B cell (primary cell): ENCODE results near the gene ASB18. TPM values are rescaled to one million over a fixed set of nuclear protein-coding genes. Genes with fewer than 3 reads are reported as not detected.

ENCODE experiments used
- ATAC-seq: fragments of 200-7000 bp; cut with Tn5 transposase; one replicate; pipeline ENCODE4 v1.10.0; 2021; ENCODE audit warnings: low read depth, mild to moderate bottlenecking, moderate number of reproducible peaks, moderate library complexity
- CTCF ChIA-PET: fragments of 350-600 bp; sonication (Branson Sonifier 250); formaldehyde crosslinking; loops from one replicate; lab custom pipeline; 2021; ENCODE audit warnings: antibody characterized with exemption, inconsistent platforms; lab: Charles Lee
- POLR2A ChIA-PET: fragments of 350-600 bp; sonication (Branson Sonifier 250); formaldehyde crosslinking; loops from one replicate; lab custom pipeline; 2021; ENCODE audit warnings: antibody characterized with exemption; lab: Charles Lee
- DNase-seq: peaks from one replicate; pipeline ENCODE4 v3.0.0; 2013
- H2AFZ ChIP-seq: 2 replicates; pipeline ENCODE4 v1.6.1; 2012; ENCODE audit warnings: mild to moderate bottlenecking, low read depth, low read length; ENCODE audit not compliant: insufficient read depth, poor library complexity, severe bottlenecking
- H3K27ac ChIP-seq, 2 donors: 1 replicate in 1 of 2; 2 replicates in 1 of 2; pipeline ENCODE4 v1.5.1; 2012 to 2013; ENCODE audit warnings: low read length in 2 of 2, mild to moderate bottlenecking in 2 of 2, moderate library complexity in 1 of 2
- H3K27me3 ChIP-seq, 4 experiments: fragments of 200-600 bp in 1 of 4; sonication (generic) in 1 of 4; replicated peaks in 1 of 4; 1 replicate in 2 of 4; 2 replicates in 2 of 4; pipeline versions ENCODE4 v1.6.1 to v1.7.0; 2013 to 2016; ENCODE audit warnings: low read length in 3 of 4, mild to moderate bottlenecking in 2 of 4, mixed read lengths in 1 of 4, moderate library complexity in 1 of 4; ENCODE audit not compliant: insufficient read depth in 4 of 4, control insufficient read depth in 3 of 4; ENCODE audit errors: control extremely low read depth in 1 of 4
- H3K36me3 ChIP-seq, 2 experiments: replicated peaks in 1 of 2; 1 replicate in 1 of 2; 2 replicates in 1 of 2; pipeline versions ENCODE4 v1.6.1 to v1.7.1; 2013; ENCODE audit warnings: low read length in 1 of 2; ENCODE audit not compliant: insufficient read depth in 2 of 2, control insufficient read depth in 1 of 2; ENCODE audit errors: control extremely low read depth in 1 of 2, extremely low read depth in 1 of 2
- H3K4me1 ChIP-seq, 2 donors: fragments of 200-600 bp in 1 of 2; sonication (generic) in 1 of 2; 1 replicate in 1 of 2; 2 replicates in 1 of 2; pipeline versions ENCODE4 v1.5.1 to v1.6.1; 2013 to 2017; ENCODE audit warnings: low read length in 2 of 2; ENCODE audit not compliant: control insufficient read depth in 2 of 2, insufficient read depth in 2 of 2
- H3K4me2 ChIP-seq: replicated peaks from 2 replicates; pipeline ENCODE3; 2012; ENCODE audit warnings: mild to moderate bottlenecking, low read depth, low read length; ENCODE audit not compliant: poor library complexity, severe bottlenecking
- H3K4me3 ChIP-seq, 5 experiments: fragments of 200-600 bp in 1 of 5; sonication (generic) in 1 of 5; 1 replicate in 3 of 5; 2 replicates in 2 of 5; pipeline versions ENCODE4 v1.5.1 to v1.7.0; 2011 to 2016; ENCODE audit warnings: low read length in 4 of 5, mild to moderate bottlenecking in 4 of 5, low read depth in 2 of 5, control low read depth in 1 of 5, moderate library complexity in 1 of 5; ENCODE audit not compliant: insufficient read depth in 1 of 5; ENCODE audit errors: control extremely low read depth in 1 of 5, extremely low read depth in 1 of 5
- H3K79me2 ChIP-seq: fragments of 200-600 bp; sonication (generic); one replicate; pipeline ENCODE4 v1.6.0; 2016; ENCODE audit warnings: low read length; ENCODE audit not compliant: control insufficient read depth, insufficient read depth
- H3K9ac ChIP-seq: fragments of 200-600 bp; sonication (generic); 2 replicates; pipeline ENCODE4 v1.6.1; 2017; ENCODE audit warnings: mild to moderate bottlenecking, low read length, moderate library complexity
- H3K9me3 ChIP-seq, 3 donors: one replicate each; pipeline versions ENCODE4 v1.6.1 to v1.7.1; 2013; ENCODE audit warnings: low read length in 2 of 3; ENCODE audit not compliant: control insufficient read depth in 2 of 3, insufficient read depth in 1 of 3; ENCODE audit errors: control extremely low read depth in 1 of 3
- H4K20me1 ChIP-seq: 2 replicates; pipeline ENCODE4 v1.6.0; 2012; ENCODE audit warnings: mild to moderate bottlenecking, low read length; ENCODE audit not compliant: insufficient read depth, control insufficient read depth, poor library complexity, severe bottlenecking
- H3K27ac Mint-ChIP-seq: one replicate; pipeline ENCODE4 v1.8.0; 2021; ENCODE audit warnings: mixed read lengths
- H3K27me3 Mint-ChIP-seq: one replicate; pipeline ENCODE4 v1.8.0; 2021; ENCODE audit warnings: mixed read lengths
- H3K4me1 Mint-ChIP-seq: one replicate; pipeline ENCODE4 v1.8.0; 2021; ENCODE audit warnings: mixed read lengths
- H3K4me3 Mint-ChIP-seq: one replicate; pipeline ENCODE4 v1.8.0; 2021; ENCODE audit warnings: mixed read lengths
- H3K9me3 Mint-ChIP-seq: one replicate; pipeline ENCODE4 v1.8.0; 2022; ENCODE audit warnings: mixed read lengths; ENCODE audit not compliant: insufficient read depth
- EZH2 ChIP-seq: IDR thresholded peaks from 2 replicates; pipeline ENCODE4 v1.6.1; 2012; ENCODE audit warnings: borderline replicate concordance, low read depth, mild to moderate bottlenecking, moderate library complexity, low read length; ENCODE audit not compliant: insufficient read depth, poor library complexity, severe bottlenecking
- WGBS: methylation state at CpG from one replicate; pipeline ENCODE4 v1.1.5; 2013; ENCODE audit warnings: missing lambda C conversion rate; ENCODE audit not compliant: insufficient coverage; 5-methylcytosine and 5-hydroxymethylcytosine counted together
- intact Hi-C: fragments of 100-400 bp; cut with micrococcal nuclease; formaldehyde crosslinking; loops from one replicate; pipeline ENCODE4 v1.10.0; 2022
- polyA plus RNA-seq: library from polyadenylated mRNA; depleted of rRNA; stranded (reverse); fragments of >200 nt; gene quantifications from 2 replicates; pipeline ENCODE4 v1.2.3, GENCODE V29; 2012
- total RNA-seq, 2 donors: library from RNA; stranded (reverse); fragments of 120-200 nt in 1 of 2; gene quantifications; 1 replicate in 1 of 2; 2 replicates in 1 of 2; pipeline versions ENCODE4 v1.2.3 to v1.2.4, GENCODE V29; 2013 to 2022
- TF ChIP-seq, protein P1 (sequence below): fragments of 200-600 bp; IDR thresholded peaks from one replicate; pipeline ENCODE4 v1.8.0; 2022; ENCODE audit warnings: antibody characterized with exemption, mild to moderate bottlenecking

ASB18 gene
- total and polyA plus RNA-seq, 2 donors (not counting 1 experiment from before 2014, with no cell fraction given) = not detected

GRCh38 chr2:236180831-236181453 is 83.3 kb downstream of the ASB18 start:
- Mint-ChIP-seq H3K4me1 (peaks cover 4% of the 10 kb centered on the region), H3K27ac (no peak overlapping the region), H3K4me3 (no peak overlapping the region), H3K9me3 (no peaks in the 10 kb centered on the region), H3K27me3 (peaks cover 61% of the 10 kb centered on the region)
- no peak overlapping the region for H3K4me2 ChIP-seq
- ATAC-seq = no peak
- H3K9me3 ChIP-seq = peaks cover 0 to 35% (median 1%) of the 10 kb centered on the region in 3 donors
- intact Hi-C loops = no loop called here
- H4K20me1 ChIP-seq = no peaks in the 10 kb centered on the region
- no peak overlapping the region for H2AFZ ChIP-seq
- DNase-seq = no peak
- WGBS = 71% methylated on average over 1 of the region's 9 CpGs
- H3K9ac ChIP-seq = no peak overlapping the region
- H3K27ac ChIP-seq = no peak overlapping the region
- peaks cover 0 to 58% (median 28%) of the 10 kb centered on the region in 4 experiments for H3K27me3 ChIP-seq
- H3K36me3 ChIP-seq = no peaks in the 10 kb centered on the region
- peaks cover 3 to 6% of the 10 kb centered on the region in 2 donors for H3K4me1 ChIP-seq
- ChIA-PET POLR2A (no interaction called here), CTCF (no interaction called here)
- no peaks in the 10 kb centered on the region for H3K79me2 ChIP-seq
- TF ChIP-seq EZH2 = no peak
- TF ChIP-seq, protein P1, sequence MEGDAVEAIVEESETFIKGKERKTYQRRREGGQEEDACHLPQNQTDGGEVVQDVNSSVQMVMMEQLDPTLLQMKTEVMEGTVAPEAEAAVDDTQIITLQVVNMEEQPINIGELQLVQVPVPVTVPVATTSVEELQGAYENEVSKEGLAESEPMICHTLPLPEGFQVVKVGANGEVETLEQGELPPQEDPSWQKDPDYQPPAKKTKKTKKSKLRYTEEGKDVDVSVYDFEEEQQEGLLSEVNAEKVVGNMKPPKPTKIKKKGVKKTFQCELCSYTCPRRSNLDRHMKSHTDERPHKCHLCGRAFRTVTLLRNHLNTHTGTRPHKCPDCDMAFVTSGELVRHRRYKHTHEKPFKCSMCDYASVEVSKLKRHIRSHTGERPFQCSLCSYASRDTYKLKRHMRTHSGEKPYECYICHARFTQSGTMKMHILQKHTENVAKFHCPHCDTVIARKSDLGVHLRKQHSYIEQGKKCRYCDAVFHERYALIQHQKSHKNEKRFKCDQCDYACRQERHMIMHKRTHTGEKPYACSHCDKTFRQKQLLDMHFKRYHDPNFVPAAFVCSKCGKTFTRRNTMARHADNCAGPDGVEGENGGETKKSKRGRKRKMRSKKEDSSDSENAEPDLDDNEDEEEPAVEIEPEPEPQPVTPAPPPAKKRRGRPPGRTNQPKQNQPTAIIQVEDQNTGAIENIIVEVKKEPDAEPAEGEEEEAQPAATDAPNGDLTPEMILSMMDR = peak; percentile 27
- no peak overlapping the region for H3K4me3 ChIP-seq

GRCh38 chr2:236180076-236180816 is 84.0 kb downstream of the ASB18 start:
- peaks cover 0 to 33% (median 1%) of the 10 kb centered on the region in 3 donors for H3K9me3 ChIP-seq
- Mint-ChIP-seq H3K9me3 (no peaks in the 10 kb centered on the region), H3K27ac (no peak overlapping the region), H3K27me3 (peaks cover 60% of the 10 kb centered on the region), H3K4me3 (no peak overlapping the region), H3K4me1 (peaks cover 4% of the 10 kb centered on the region)
- H3K4me3 ChIP-seq = no peak overlapping the region
- H3K79me2 ChIP-seq = no peaks in the 10 kb centered on the region
- no peak overlapping the region for H2AFZ ChIP-seq
- TF ChIP-seq, protein P1 = no peak
- no peak for TF ChIP-seq EZH2
- intact Hi-C loops = no loop called here
- ChIA-PET CTCF (no interaction called here), POLR2A (no interaction called here)
- H4K20me1 ChIP-seq = no peaks in the 10 kb centered on the region
- no peak overlapping the region for H3K27ac ChIP-seq
- H3K4me2 ChIP-seq = no peak overlapping the region
- no peak for DNase-seq
- H3K9ac ChIP-seq = no peak overlapping the region
- H3K4me1 ChIP-seq = peaks cover 3 to 6% of the 10 kb centered on the region in 2 donors
- H3K36me3 ChIP-seq = no peaks in the 10 kb centered on the region
- no CpG with 5 or more reads among the region's 12 CpGs for WGBS
- peaks cover 0 to 61% (median 29%) of the 10 kb centered on the region in 4 experiments for H3K27me3 ChIP-seq
- no peak for ATAC-seq
